ENCODE data around the gene SMR3A.

DNA sequence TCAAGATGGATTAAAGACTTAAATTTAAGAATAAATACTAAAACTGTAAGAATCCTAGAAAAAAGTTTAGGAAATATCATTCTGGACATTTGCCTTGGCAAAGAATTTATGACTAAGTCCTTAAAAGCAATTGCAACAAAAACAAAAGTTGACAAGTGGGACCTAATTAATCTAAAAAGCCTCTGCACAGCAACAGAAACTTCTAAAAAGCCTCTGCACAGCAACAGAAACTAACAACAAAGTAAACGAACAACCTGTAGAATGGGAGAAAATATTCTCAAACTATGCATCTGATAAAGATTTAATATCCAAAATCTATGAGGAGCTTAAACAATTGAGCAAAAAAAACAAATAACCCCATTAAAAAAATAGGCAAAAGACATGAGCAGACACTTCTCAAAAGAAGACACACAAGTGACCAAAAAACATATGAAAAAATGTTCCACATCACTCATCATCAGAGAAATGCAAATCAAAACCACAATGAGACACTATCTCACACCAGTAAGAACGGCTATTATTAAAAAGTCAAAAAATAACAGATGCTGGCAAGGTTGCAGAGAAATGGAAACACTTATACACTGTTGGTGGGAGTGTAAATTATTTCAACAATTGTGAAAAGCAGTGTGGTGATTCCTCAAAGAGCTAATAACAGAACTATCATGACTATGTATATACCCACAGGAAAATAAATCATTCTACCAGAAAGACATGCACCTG is 31.7 kb downstream of the SMR3A start:
- TF ChIP-seq, protein P1, sequence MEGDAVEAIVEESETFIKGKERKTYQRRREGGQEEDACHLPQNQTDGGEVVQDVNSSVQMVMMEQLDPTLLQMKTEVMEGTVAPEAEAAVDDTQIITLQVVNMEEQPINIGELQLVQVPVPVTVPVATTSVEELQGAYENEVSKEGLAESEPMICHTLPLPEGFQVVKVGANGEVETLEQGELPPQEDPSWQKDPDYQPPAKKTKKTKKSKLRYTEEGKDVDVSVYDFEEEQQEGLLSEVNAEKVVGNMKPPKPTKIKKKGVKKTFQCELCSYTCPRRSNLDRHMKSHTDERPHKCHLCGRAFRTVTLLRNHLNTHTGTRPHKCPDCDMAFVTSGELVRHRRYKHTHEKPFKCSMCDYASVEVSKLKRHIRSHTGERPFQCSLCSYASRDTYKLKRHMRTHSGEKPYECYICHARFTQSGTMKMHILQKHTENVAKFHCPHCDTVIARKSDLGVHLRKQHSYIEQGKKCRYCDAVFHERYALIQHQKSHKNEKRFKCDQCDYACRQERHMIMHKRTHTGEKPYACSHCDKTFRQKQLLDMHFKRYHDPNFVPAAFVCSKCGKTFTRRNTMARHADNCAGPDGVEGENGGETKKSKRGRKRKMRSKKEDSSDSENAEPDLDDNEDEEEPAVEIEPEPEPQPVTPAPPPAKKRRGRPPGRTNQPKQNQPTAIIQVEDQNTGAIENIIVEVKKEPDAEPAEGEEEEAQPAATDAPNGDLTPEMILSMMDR (IDR thresholded peaks at IDR 0.05) = no peak
- no peak for TF ChIP-seq POLR2AphosphoS5 (IDR thresholded peaks at IDR 0.05)

Measured in esophagus muscularis mucosa (tissue), 3 donors.